Measurements from ENCODE around the gene MLST8.

DNA sequence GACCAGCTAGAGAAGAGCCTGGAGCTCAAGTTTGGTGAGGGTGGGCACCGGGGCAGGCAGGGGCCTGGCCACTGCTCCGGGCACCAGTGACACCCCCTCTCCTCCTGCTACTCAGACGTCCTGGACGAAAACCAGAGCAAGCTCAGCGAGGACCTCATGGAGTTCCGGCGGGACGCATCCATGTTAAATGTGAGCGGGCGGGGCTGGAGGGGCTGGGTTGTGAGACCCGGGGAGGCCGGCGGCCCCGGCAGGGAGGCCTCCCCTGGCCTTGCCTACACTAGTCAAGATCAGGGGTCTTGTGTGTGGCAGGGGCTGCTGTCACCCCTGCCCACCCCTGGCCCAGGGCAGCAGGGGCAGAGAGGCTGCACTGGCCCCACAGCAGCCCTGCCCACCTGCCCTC is 31.9 kb upstream of the MLST8 start:
- TF ChIP-seq EZH2 (IDR thresholded peaks at IDR 0.05; ENCODE audit: borderline replicate concordance, insufficient read depth, low read depth, low read length, poor library complexity, severe bottlenecking) (no peak), CTCF (IDR thresholded peaks at IDR 0.05) (no peak)

Data from B cell (primary cell).